NT2/D1 (cell line): ENCODE measurements around the gene CDNF.

Experiments
- SUZ12 ChIP-seq: IDR thresholded peaks from 2 replicates; pipeline ENCODE4 v1.6.1; 2011; ENCODE audit not compliant: insufficient read length, insufficient read depth; ENCODE audit errors: extremely low read depth
- YY1 ChIP-seq: IDR thresholded peaks from 2 replicates; pipeline ENCODE4 v1.6.1; 2011; ENCODE audit not compliant: insufficient read length, insufficient read depth
- ZNF274 ChIP-seq: IDR thresholded peaks from 2 replicates; pipeline ENCODE4 v1.6.1; 2011; ENCODE audit warnings: mild to moderate bottlenecking, low read depth, low read length

GRCh38 chr10:14787938-14788337 is 49.9 kb downstream of the CDNF start:
- TF ChIP-seq SUZ12 (no peak), YY1 (no peak), ZNF274 (no peak)
